HEK293T (cell line): ENCODE results near the gene AHNAK.

Source experiments
- BHLHE40 ChIP-seq: fragments of 450-650 bp; IDR thresholded peaks from 2 replicates; pipeline ENCODE4 v1.6.1; 2016; ENCODE audit warnings: mild to moderate bottlenecking, moderate library complexity, borderline replicate concordance
- CTBP1 ChIP-seq: fragments of 450-650 bp; IDR thresholded peaks from 2 replicates; pipeline ENCODE4 v1.6.1; 2016; ENCODE audit warnings: borderline replicate concordance
- NFRKB ChIP-seq: fragments of 450-650 bp; IDR thresholded peaks from 2 replicates; pipeline ENCODE4 v1.6.1; 2016; ENCODE audit warnings: mild to moderate bottlenecking, moderate library complexity
- SUZ12 ChIP-seq: fragments of 450-650 bp; IDR thresholded peaks from 2 replicates; pipeline ENCODE4 v1.6.1; 2016; ENCODE audit warnings: mild to moderate bottlenecking
- ZNF384 ChIP-seq: fragments of 450-650 bp; IDR thresholded peaks from 2 replicates; pipeline ENCODE4 v1.6.1; 2016

DNA sequence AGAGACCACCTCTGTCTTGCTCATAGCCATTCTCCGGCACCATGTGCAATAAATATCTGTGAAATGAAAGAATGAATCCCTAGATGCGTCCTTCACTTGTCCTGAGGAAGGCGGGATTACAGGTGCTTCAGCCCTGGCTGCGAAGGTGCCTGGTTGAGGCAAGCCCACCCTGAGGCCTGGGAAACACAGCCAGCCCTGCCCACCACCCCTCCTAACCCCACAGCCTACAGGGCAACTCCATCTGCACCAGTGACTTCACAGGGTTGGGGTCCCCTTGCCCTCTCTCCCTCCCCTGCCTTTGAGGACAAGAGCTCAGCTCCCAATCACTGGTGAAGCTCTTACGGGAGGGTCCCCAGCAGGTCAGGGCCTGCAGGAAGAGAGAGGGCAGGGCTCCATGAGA, 145.2 kb downstream of the AHNAK start:
- TF ChIP-seq SUZ12, result no peak
- no peak for TF ChIP-seq BHLHE40
- no peak for TF ChIP-seq NFRKB
- no peak for TF ChIP-seq CTBP1
- TF ChIP-seq ZNF384, result no peak
